MM.1S (cell line): Measurements from ENCODE around the gene MDGA2.

Source experiments
- DNase-seq: peaks from one replicate; pipeline ENCODE4 v3.0.0-alpha.2; 2015
- H2AFZ ChIP-seq: fragments of 300-600 bp; sonication (generic); 2 replicates; pipeline ENCODE4 v1.6.0; 2016; ENCODE audit warnings: antibody characterized with exemption, low read length
- H3F3A ChIP-seq: fragments of 300-600 bp; sonication (generic); 2 replicates; pipeline ENCODE4 v1.6.1; 2016; ENCODE audit warnings: mild to moderate bottlenecking, antibody characterized with exemption, low read length, moderate library complexity, mixed read lengths; ENCODE audit not compliant: insufficient read depth
- H3K27ac ChIP-seq: fragments of 300-600 bp; sonication (generic); 2 replicates; pipeline ENCODE4 v1.5.1; 2016; ENCODE audit warnings: mild to moderate bottlenecking, low read length
- H3K27me3 ChIP-seq: fragments of 300-600 bp; sonication (generic); replicated peaks from 2 replicates; pipeline ENCODE4 v1.6.0; 2016; ENCODE audit warnings: low read length; ENCODE audit not compliant: insufficient read depth
- H3K36me3 ChIP-seq: fragments of 300-600 bp; sonication (generic); replicated peaks from 2 replicates; pipeline ENCODE4 v1.6.1; 2016; ENCODE audit warnings: mild to moderate bottlenecking, low read length, mixed read lengths; ENCODE audit not compliant: insufficient read depth
- H3K4me1 ChIP-seq: fragments of 300-600 bp; sonication (generic); 2 replicates; pipeline ENCODE4 v1.6.1; 2016; ENCODE audit warnings: low read length, mixed read lengths
- H3K4me2 ChIP-seq: fragments of 300-600 bp; sonication (generic); 2 replicates; pipeline ENCODE4 v1.6.0; 2016; ENCODE audit warnings: low read depth, low read length
- H3K4me3 ChIP-seq: fragments of 300-600 bp; sonication (generic); 2 replicates; pipeline ENCODE4 v1.5.1; 2016; ENCODE audit warnings: low read length, mixed read lengths
- H3K79me2 ChIP-seq: fragments of 300-600 bp; sonication (generic); 2 replicates; pipeline ENCODE4 v1.6.1; 2016; ENCODE audit warnings: mixed run types, low read length, mixed read lengths
- H3K9ac ChIP-seq: fragments of 300-600 bp; sonication (generic); 2 replicates; pipeline ENCODE4 v1.6.1; 2016; ENCODE audit warnings: low read length, mixed read lengths
- H3K9me2 ChIP-seq: fragments of 300-600 bp; sonication (generic); replicated peaks from 2 replicates; pipeline ENCODE4 v1.6.1; 2016; ENCODE audit warnings: mild to moderate bottlenecking, low read length, mixed read lengths; ENCODE audit not compliant: insufficient read depth
- H3K9me3 ChIP-seq: fragments of 300-600 bp; sonication (generic); replicated peaks from 2 replicates; pipeline ENCODE4 v1.6.1; 2016; ENCODE audit warnings: mild to moderate bottlenecking, low read length, mixed read lengths; ENCODE audit not compliant: insufficient read depth
- H4K20me1 ChIP-seq: fragments of 300-600 bp; sonication (generic); 2 replicates; pipeline ENCODE4 v1.6.1; 2016; ENCODE audit warnings: mild to moderate bottlenecking, low read length, moderate library complexity, mixed read lengths; ENCODE audit not compliant: insufficient read depth
- CTCF ChIP-seq: fragments of 300-600 bp; sonication (generic); IDR thresholded peaks from 2 replicates; pipeline ENCODE4 v1.5.1; 2016; ENCODE audit warnings: antibody characterized with exemption, low read length, mixed read lengths
- EZH2 ChIP-seq: fragments of 300-600 bp; sonication (generic); optimal IDR thresholded peaks from 2 replicates; pipeline ENCODE3; 2017; ENCODE audit warnings: low read depth, mild to moderate bottlenecking, antibody characterized with exemption, low read length, mixed read lengths
- EZH2phosphoT487 ChIP-seq: fragments of 300-600 bp; sonication (generic); IDR thresholded peaks from 2 replicates; pipeline ENCODE4 v1.6.1; 2018; ENCODE audit warnings: antibody characterized with exemption, low read length

Gene MDGA2

GRCh38 chr14:46999661-47000060, 675.7 kb downstream of the MDGA2 start:
- no peak overlapping the region for H3K4me3 ChIP-seq
- no peak overlapping the region for H3K4me2 ChIP-seq
- no peaks in the 10 kb centered on the region for H3K27me3 ChIP-seq
- H3K9me2 ChIP-seq, result no peaks in the 10 kb centered on the region
- no peak overlapping the region for H3K9ac ChIP-seq
- no peak overlapping the region for H2AFZ ChIP-seq
- no peaks in the 10 kb centered on the region for H3K4me1 ChIP-seq
- H3F3A ChIP-seq, result no peaks in the 10 kb centered on the region
- no peaks in the 10 kb centered on the region for H3K9me3 ChIP-seq
- TF ChIP-seq EZH2, result no peak
- no peak for TF ChIP-seq CTCF
- no peak for TF ChIP-seq EZH2phosphoT487
- no peaks in the 10 kb centered on the region for H3K79me2 ChIP-seq
- H3K27ac ChIP-seq, result no peak overlapping the region
- H4K20me1 ChIP-seq, result no peaks in the 10 kb centered on the region
- no peak for DNase-seq
- no peaks in the 10 kb centered on the region for H3K36me3 ChIP-seq

- Histone ChIP-seq H3K27me3 (no peaks in the 10 kb centered on the region), H2AFZ (no peak overlapping the region), H3K79me2 (no peaks in the 10 kb centered on the region), H3F3A (no peaks in the 10 kb centered on the region), H3K9me2 (no peaks in the 10 kb centered on the region), H3K27ac (no peak overlapping the region), H3K4me1 (no peaks in the 10 kb centered on the region), H3K36me3 (no peaks in the 10 kb centered on the region), H3K4me3 (no peak overlapping the region), H3K9ac (no peak overlapping the region), H3K4me2 (no peak overlapping the region), H4K20me1 (no peaks in the 10 kb centered on the region), H3K9me3 (no peaks in the 10 kb centered on the region)
- TF ChIP-seq EZH2 (no peak), EZH2phosphoT487 (no peak), CTCF (no peak)
- no peak for DNase-seq
Observed at GRCh38 chr14:46989566-46989965, 685.8 kb downstream of the MDGA2 start.

GRCh38 chr14:46988312-46988711, 687.1 kb downstream of the MDGA2 start:
- Histone ChIP-seq H3K27ac (peak overlapping the region; percentile 30; the same call in 1 of the 2 replicates), H3K4me1 (no peaks in the 10 kb centered on the region), H2AFZ (no peak overlapping the region), H3K36me3 (no peaks in the 10 kb centered on the region), H3K9ac (no peak overlapping the region), H3K9me2 (no peaks in the 10 kb centered on the region), H3F3A (no peaks in the 10 kb centered on the region), H3K79me2 (no peaks in the 10 kb centered on the region), H3K9me3 (no peaks in the 10 kb centered on the region), H3K4me3 (no peak overlapping the region), H3K4me2 (peak overlapping the region; percentile 21; the same call in 1 of the 2 replicates), H4K20me1 (no peaks in the 10 kb centered on the region), H3K27me3 (no peaks in the 10 kb centered on the region)
- DNase-seq, result peak; percentile 62
- no peak for TF ChIP-seq CTCF
- TF ChIP-seq EZH2, result no peak
- TF ChIP-seq EZH2phosphoT487, result no peak
